ENCODE data around the gene HS6ST3. TPM values are rescaled to one million over a fixed set of nuclear protein-coding genes. Genes with fewer than 3 reads are reported as not detected.

HS6ST3 gene
- total RNA-seq, 1 donor = under 0.01 TPM

GRCh38 chr13:96284971-96285370, 195.1 kb downstream of the HS6ST3 start:
- Histone ChIP-seq H3K4me1 (ENCODE audit: insufficient read depth, low read length) (no peaks in the 10 kb centered on the region), H3K27me3 (ENCODE audit: insufficient read depth, low read length) (no peaks in the 10 kb centered on the region), H3K9me3 (ENCODE audit: low read depth, low read length) (no peaks in the 10 kb centered on the region), H3K4me3 (ENCODE audit: low read length) (no peak overlapping the region)

GRCh38 chr13:96285729-96286128, 195.8 kb downstream of the HS6ST3 start:
- Histone ChIP-seq H3K4me3 (ENCODE audit: low read length) (no peak overlapping the region), H3K4me1 (ENCODE audit: insufficient read depth, low read length) (no peaks in the 10 kb centered on the region)

DNA sequence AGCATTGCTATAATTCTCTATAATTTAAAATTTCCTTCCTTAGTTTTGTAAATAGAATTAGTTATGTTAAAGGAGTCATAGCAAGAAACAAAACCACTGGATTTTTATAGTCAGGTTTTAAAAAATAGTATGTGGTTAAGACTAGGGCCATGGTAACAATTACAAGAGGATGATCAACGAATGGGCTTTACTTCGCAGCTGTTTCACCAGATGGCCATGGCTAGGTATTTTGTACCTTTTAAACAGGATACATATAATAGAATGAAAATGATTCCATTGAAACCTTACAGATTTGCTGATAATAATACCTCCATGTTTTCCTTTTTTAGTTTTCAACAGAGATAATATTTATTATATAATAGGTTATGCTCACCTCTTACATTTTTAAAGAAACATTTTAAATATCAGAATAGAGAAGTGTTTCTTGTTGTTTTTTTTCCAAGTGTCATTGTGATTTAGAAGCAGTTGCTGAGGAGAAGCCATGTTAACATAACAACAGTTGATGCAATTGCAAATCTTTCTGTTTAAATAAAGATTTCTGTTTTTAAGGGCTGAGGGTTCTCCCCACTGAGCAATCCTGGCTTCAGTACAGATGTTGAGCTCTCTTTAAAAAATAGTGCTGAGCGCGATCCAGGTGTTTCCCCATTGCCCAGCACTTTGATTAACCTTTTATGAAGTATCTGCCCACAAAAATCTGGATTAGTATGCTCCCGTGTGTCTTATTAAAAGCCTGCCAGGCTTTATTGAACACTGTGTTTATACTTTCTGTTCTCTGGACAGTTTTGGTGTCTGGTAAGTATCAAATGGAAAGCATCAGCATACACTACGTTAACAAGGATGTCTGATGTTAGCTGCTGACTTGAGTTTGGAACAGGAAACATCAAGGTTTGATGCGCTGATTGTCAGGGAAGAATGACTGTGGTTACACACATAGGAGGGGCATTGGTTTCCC, 205.3 kb downstream of the HS6ST3 start:
- Histone ChIP-seq H3K4me1 (ENCODE audit: insufficient read depth, low read length) (no peaks in the 10 kb centered on the region), H3K4me3 (ENCODE audit: low read length) (no peak overlapping the region)

More at GRCh38 chr13:96285729-96286128, 195.8 kb downstream of the HS6ST3 start:
- Histone ChIP-seq H3K9me3 (ENCODE audit: low read depth, low read length) (no peaks in the 10 kb centered on the region), H3K27me3 (ENCODE audit: insufficient read depth, low read length) (no peaks in the 10 kb centered on the region)

DNA sequence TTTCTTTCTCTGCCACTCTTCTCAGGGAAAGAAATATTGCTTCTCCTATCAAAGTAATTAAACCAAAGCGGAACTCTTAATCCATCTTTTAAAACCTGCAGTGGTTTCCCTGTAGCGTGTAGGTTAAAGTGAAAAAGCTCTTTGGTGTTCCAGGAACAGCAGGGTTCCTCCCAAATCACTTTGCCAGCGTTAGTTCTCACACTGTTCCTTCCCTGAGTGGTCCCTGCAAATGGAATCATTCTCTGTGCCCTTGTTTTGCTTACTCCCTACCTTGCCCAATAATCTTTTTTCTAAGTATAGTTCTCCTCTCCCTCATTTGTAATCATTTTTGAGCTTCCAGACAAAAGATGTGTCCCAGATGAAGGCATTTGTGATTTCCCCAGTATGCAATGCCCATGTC, 207.5 kb downstream of the HS6ST3 start:
- H3K9me3 ChIP-seq (ENCODE audit: low read depth, low read length) = no peaks in the 10 kb centered on the region
- H3K4me3 ChIP-seq (ENCODE audit: low read length) = no peak overlapping the region
- no peaks in the 10 kb centered on the region for H3K27me3 ChIP-seq (ENCODE audit: insufficient read depth, low read length)
- H3K4me1 ChIP-seq (ENCODE audit: insufficient read depth, low read length) = no peaks in the 10 kb centered on the region

More for the DNA sequence above, 205.3 kb downstream of the HS6ST3 start:
- H3K27me3 ChIP-seq (ENCODE audit: insufficient read depth, low read length) = no peaks in the 10 kb centered on the region
- no peaks in the 10 kb centered on the region for H3K9me3 ChIP-seq (ENCODE audit: low read depth, low read length)

GRCh38 chr13:96299235-96299634, 209.3 kb downstream of the HS6ST3 start:
- H3K4me1 ChIP-seq (ENCODE audit: insufficient read depth, low read length) = no peaks in the 10 kb centered on the region
- H3K4me3 ChIP-seq (ENCODE audit: low read length) = no peak overlapping the region
- H3K27me3 ChIP-seq (ENCODE audit: insufficient read depth, low read length) = no peaks in the 10 kb centered on the region
- H3K9me3 ChIP-seq (ENCODE audit: low read depth, low read length) = no peaks in the 10 kb centered on the region

DNA sequence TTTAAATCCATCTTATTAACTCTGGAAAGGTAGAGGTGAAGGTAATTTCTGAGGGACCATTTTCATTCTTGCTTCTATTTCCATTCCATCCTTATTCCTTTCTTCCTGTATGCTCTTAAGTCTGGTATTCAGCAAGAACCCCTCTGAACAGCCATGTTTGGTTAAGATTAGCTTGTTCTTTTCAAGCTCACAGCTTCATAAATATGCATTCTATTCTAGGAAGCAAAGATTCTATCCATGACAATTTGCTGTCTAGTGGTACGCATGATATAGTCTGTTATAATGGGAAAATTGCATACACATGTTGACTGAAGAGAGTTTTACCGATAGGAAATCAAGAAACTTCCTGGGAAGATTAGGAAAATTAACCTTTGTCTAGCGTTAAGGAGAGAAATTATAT, 218.7 kb downstream of the HS6ST3 start:
- Histone ChIP-seq H3K4me1 (ENCODE audit: insufficient read depth, low read length) (no peaks in the 10 kb centered on the region), H3K9me3 (ENCODE audit: low read depth, low read length) (no peaks in the 10 kb centered on the region), H3K27me3 (ENCODE audit: insufficient read depth, low read length) (no peaks in the 10 kb centered on the region), H3K4me3 (ENCODE audit: low read length) (no peak overlapping the region)

DNA sequence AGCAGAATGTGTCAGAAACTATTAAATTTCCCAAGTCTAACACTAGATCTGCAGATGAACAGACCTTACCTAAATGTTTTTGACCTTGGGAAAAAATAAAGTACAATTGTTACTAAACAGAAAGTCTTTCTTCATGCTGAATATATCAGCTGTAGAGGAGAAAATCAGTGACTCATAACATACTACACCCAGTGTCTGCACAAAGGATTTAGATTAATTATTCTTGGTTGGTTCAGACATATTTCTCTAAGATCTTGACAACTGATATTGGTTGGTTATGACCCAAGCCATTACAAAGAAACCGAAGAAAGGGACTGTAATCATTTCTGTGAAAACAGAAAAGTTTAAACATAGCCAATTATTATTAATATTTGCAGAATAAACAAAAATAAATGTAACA, 225.1 kb downstream of the HS6ST3 start:
- no peak overlapping the region for H3K4me3 ChIP-seq (ENCODE audit: low read length)
- H3K4me1 ChIP-seq (ENCODE audit: insufficient read depth, low read length) = no peaks in the 10 kb centered on the region
- no peaks in the 10 kb centered on the region for H3K27me3 ChIP-seq (ENCODE audit: insufficient read depth, low read length)
- no peaks in the 10 kb centered on the region for H3K9me3 ChIP-seq (ENCODE audit: low read depth, low read length)

- Histone ChIP-seq H3K4me3 (ENCODE audit: low read length) (no peak overlapping the region), H3K4me1 (ENCODE audit: insufficient read depth, low read length) (no peaks in the 10 kb centered on the region), H3K27me3 (ENCODE audit: insufficient read depth, low read length) (no peaks in the 10 kb centered on the region), H3K9me3 (ENCODE audit: low read depth, low read length) (no peaks in the 10 kb centered on the region)
Observed at GRCh38 chr13:96338030-96338429, 248.1 kb downstream of the HS6ST3 start.

DNA sequence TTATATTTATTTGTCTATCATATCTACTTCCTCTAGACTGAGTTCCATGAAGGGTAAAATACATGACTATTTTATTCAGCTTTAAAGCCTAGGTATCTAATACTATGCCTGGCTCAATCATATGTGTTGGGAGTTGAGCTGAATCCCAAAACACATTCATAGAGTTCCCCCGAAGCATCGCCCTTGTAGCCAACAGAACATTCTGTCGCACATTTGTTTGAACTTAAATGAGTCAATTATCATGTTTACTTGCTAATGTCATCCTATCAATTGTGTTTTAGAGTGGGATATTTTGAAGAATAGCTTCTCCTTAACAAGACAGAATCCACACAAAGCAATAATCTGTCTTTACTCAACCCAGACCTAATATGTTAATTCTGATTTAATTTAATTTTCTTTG, 252.4 kb downstream of the HS6ST3 start:
- H3K4me3 ChIP-seq (ENCODE audit: low read length) = no peak overlapping the region
- H3K27me3 ChIP-seq (ENCODE audit: insufficient read depth, low read length) = no peaks in the 10 kb centered on the region
- no peaks in the 10 kb centered on the region for H3K4me1 ChIP-seq (ENCODE audit: insufficient read depth, low read length)
- H3K9me3 ChIP-seq (ENCODE audit: low read depth, low read length) = no peaks in the 10 kb centered on the region

DNA sequence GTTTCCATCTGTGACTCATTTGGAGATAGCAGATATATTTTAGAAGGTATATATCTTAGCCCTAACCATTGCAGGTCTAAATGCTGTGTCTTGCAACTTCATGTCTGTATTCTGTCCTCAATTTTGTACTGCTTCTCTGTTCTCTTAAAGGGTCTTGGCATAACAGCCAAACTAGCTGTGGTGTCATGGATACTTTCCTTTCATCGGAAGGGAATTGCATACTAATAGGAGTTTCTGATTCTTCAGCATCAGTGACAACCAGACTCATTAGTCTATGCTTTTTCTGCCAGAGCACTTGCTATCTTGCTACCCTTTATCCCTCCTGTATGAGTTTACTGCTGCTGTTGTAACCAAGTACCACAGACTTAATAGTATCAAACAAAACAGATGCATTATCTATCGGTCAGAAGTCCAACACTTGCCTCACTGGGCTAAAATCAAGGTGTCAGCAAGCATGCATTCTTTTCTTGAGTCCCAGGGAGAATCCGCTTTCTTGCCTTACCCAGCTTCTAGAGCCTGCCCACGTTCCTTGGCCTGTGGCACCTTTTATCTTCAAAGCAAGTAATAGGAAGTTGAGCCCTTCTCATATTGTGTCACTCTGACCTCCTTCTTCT, 253.1 kb downstream of the HS6ST3 start:
- Histone ChIP-seq H3K27me3 (ENCODE audit: insufficient read depth, low read length) (no peaks in the 10 kb centered on the region), H3K4me3 (ENCODE audit: low read length) (no peak overlapping the region), H3K9me3 (ENCODE audit: low read depth, low read length) (no peaks in the 10 kb centered on the region), H3K4me1 (ENCODE audit: insufficient read depth, low read length) (no peaks in the 10 kb centered on the region)

DNA sequence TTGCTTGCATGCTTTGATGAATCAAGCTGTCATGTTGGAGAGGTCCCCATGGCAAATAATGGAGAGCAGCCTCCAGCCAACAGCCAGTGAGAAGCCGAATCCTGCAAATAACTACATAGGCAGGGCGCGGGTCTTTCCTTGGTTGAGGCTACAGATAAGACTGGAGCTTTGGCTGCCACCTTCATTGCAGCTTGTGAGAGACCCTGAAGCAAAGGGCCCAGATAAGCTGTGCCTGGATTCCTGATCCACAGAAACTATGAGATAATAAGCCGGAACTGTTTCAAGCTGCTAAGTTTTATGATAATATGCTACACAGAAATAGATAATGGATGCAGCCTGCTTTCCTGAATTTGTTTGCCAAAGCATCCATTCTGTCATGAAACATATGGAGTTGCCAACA, 257.0 kb downstream of the HS6ST3 start:
- no peaks in the 10 kb centered on the region for H3K27me3 ChIP-seq (ENCODE audit: insufficient read depth, low read length)

GRCh38 chr13:96373597-96373996, 283.7 kb downstream of the HS6ST3 start:
- no peaks in the 10 kb centered on the region for H3K4me1 ChIP-seq (ENCODE audit: insufficient read depth, low read length)
- H3K9me3 ChIP-seq (ENCODE audit: low read depth, low read length) = no peaks in the 10 kb centered on the region
- no peaks in the 10 kb centered on the region for H3K27me3 ChIP-seq (ENCODE audit: insufficient read depth, low read length)
- no peak overlapping the region for H3K4me3 ChIP-seq (ENCODE audit: low read length)

More for the DNA sequence above, 257.0 kb downstream of the HS6ST3 start:
- Histone ChIP-seq H3K4me3 (ENCODE audit: low read length) (no peak overlapping the region), H3K9me3 (ENCODE audit: low read depth, low read length) (no peaks in the 10 kb centered on the region), H3K4me1 (ENCODE audit: insufficient read depth, low read length) (no peaks in the 10 kb centered on the region)

- Histone ChIP-seq H3K4me3 (ENCODE audit: low read length) (no peak overlapping the region), H3K9me3 (ENCODE audit: low read depth, low read length) (no peaks in the 10 kb centered on the region), H3K27me3 (ENCODE audit: insufficient read depth, low read length) (no peaks in the 10 kb centered on the region), H3K4me1 (ENCODE audit: insufficient read depth, low read length) (no peaks in the 10 kb centered on the region)
Observed at GRCh38 chr13:96377835-96378234, 287.9 kb downstream of the HS6ST3 start.

- no peaks in the 10 kb centered on the region for H3K27me3 ChIP-seq (ENCODE audit: insufficient read depth, low read length)
- H3K4me1 ChIP-seq (ENCODE audit: insufficient read depth, low read length) = no peaks in the 10 kb centered on the region
- H3K9me3 ChIP-seq (ENCODE audit: low read depth, low read length) = no peaks in the 10 kb centered on the region
- H3K4me3 ChIP-seq (ENCODE audit: low read length) = no peak overlapping the region
Observed at GRCh38 chr13:96379967-96380366, 290.1 kb downstream of the HS6ST3 start.

- Histone ChIP-seq H3K4me3 (ENCODE audit: low read length) (no peak overlapping the region), H3K9me3 (ENCODE audit: low read depth, low read length) (no peaks in the 10 kb centered on the region), H3K27me3 (ENCODE audit: insufficient read depth, low read length) (no peaks in the 10 kb centered on the region), H3K4me1 (ENCODE audit: insufficient read depth, low read length) (no peaks in the 10 kb centered on the region)
Observed at GRCh38 chr13:96381681-96382080, 291.8 kb downstream of the HS6ST3 start.

Measured in mononuclear cell (primary cell).